ENCODE measurements around the gene ZRSR2.
"Not testable (repeated sequence)": the region's sequence is repeated elsewhere in the genome, so short reads cannot be mapped to it uniquely, and the experiment has no call there.

Gene ZRSR2

DNA sequence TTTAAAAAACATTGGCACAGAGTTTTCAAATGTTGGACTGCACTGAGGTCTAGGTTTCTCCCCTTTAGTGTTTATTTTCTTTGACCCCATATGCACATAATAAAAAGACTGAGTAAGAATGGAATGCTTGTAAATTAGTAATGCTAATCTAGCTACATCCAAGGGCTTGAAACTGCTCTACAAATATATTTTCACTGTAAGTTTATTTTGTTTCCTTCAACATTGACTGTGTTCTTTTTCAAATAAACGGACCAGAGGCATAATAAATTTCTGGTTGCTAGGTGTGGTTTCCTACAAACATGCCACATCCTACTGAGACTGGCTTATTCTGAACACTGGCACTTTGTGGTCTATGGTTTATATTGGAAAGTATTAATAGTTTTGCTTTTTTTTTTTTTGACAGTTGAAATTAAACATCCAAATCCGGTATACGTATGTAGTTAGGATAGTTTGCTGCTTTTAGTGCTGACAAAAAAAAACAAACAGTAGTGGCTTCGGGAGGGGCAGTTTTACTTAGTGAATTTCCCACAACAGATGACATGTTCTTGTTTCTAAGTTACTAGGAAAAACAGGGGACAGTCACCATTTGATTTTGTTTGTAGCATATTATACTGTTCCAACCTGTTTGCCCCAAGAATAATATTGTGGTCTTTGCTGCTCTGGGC, 39.0 kb upstream of the ZRSR2 start:
- H3K4me3 ChIP-seq (ENCODE audit: low read length) = no peak overlapping the region
- no peak overlapping the region for H3K27ac ChIP-seq (ENCODE audit: low read length)
- TF ChIP-seq EZH2phosphoT487 (IDR thresholded peaks at IDR 0.05; ENCODE audit: low read depth) = no peak
- TF ChIP-seq, protein P1, sequence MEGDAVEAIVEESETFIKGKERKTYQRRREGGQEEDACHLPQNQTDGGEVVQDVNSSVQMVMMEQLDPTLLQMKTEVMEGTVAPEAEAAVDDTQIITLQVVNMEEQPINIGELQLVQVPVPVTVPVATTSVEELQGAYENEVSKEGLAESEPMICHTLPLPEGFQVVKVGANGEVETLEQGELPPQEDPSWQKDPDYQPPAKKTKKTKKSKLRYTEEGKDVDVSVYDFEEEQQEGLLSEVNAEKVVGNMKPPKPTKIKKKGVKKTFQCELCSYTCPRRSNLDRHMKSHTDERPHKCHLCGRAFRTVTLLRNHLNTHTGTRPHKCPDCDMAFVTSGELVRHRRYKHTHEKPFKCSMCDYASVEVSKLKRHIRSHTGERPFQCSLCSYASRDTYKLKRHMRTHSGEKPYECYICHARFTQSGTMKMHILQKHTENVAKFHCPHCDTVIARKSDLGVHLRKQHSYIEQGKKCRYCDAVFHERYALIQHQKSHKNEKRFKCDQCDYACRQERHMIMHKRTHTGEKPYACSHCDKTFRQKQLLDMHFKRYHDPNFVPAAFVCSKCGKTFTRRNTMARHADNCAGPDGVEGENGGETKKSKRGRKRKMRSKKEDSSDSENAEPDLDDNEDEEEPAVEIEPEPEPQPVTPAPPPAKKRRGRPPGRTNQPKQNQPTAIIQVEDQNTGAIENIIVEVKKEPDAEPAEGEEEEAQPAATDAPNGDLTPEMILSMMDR (IDR thresholded peaks at IDR 0.05; ENCODE audit: low read depth, low read length) = no peak
- no peaks in the 10 kb centered on the region for H3K27me3 ChIP-seq (ENCODE audit: low read depth, low read length)
- H2AFZ ChIP-seq (ENCODE audit: low read depth, low read length) = no peak overlapping the region
- no peaks in the 10 kb centered on the region for H4K20me1 ChIP-seq (ENCODE audit: insufficient read depth, low read length)
- peaks cover 9% of the 10 kb centered on the region for H3K4me1 ChIP-seq (ENCODE audit: low read length)
- H3K4me2 ChIP-seq (ENCODE audit: low read length) = no peak overlapping the region
- no peak overlapping the region for H3K9ac ChIP-seq (ENCODE audit: low read length)
- no peaks in the 10 kb centered on the region for H3K36me3 ChIP-seq (replicated peaks; ENCODE audit: low read depth, low read length)
- H3K79me2 ChIP-seq (ENCODE audit: low read length) = no peaks in the 10 kb centered on the region
- H3K9me3 ChIP-seq (ENCODE audit: insufficient read depth, low read length) = no peaks in the 10 kb centered on the region

DNA sequence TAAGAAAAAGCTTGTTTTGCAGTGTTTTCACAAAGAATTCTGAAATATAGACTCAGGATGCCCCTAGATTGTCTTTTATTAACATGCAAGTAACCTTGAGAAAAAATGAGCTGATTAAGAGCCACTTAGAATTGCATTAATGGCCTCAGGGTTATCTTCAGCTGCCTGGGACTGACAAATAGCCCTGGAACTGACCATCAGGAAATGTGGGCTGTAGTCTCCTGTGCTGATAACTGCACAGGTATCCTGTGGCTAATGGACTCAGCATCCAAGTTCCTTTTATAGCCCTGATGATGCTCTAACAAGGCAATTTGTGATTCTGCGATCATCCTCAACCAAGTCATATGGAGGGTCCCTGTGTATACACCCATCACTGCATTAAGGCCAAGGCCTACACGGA, 35.2 kb upstream of the ZRSR2 start:
- Histone ChIP-seq H4K20me1 (ENCODE audit: insufficient read depth, low read length) (no peaks in the 10 kb centered on the region), H3K9me3 (ENCODE audit: insufficient read depth, low read length) (no peaks in the 10 kb centered on the region), H3K27ac (ENCODE audit: low read length) (no peak overlapping the region), H3K27me3 (ENCODE audit: low read depth, low read length) (no peaks in the 10 kb centered on the region), H3K4me1 (ENCODE audit: low read length) (peaks cover 4% of the 10 kb centered on the region), H2AFZ (ENCODE audit: low read depth, low read length) (no peak overlapping the region), H3K4me2 (ENCODE audit: low read length) (no peak overlapping the region), H3K4me3 (ENCODE audit: low read length) (no peak overlapping the region), H3K36me3 (replicated peaks; ENCODE audit: low read depth, low read length) (no peaks in the 10 kb centered on the region), H3K79me2 (ENCODE audit: low read length) (no peaks in the 10 kb centered on the region), H3K9ac (ENCODE audit: low read length) (no peak overlapping the region)
- TF ChIP-seq, protein P1 (IDR thresholded peaks at IDR 0.05; ENCODE audit: low read depth, low read length) = no peak
- TF ChIP-seq EZH2phosphoT487 (IDR thresholded peaks at IDR 0.05; ENCODE audit: low read depth) = no peak

DNA sequence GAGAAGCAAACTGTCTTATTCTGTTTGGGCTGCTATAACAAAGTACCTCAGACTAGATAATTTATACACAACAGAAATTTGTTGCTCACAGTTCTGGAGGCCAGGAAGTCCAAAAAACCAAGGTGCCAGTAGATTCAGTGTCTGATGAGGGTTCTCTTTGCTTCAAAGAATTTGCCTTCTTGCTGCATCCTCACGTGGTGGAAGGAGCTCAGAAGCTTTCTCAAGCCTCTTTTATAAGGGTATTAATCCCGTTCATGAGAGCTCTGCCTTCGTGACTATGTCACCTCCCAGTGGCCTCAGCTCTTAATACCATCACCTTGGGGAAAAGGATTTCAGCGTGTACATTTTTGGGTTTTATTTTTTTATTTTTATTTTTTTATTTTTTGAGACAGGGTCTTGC, 32.1 kb upstream of the ZRSR2 start:
- TF ChIP-seq, protein P1 (IDR thresholded peaks at IDR 0.05; ENCODE audit: low read depth, low read length) = no peak
- no peak for TF ChIP-seq EZH2phosphoT487 (IDR thresholded peaks at IDR 0.05; ENCODE audit: low read depth)
- no peak overlapping the region for H3K9ac ChIP-seq (ENCODE audit: low read length)
- H3K79me2 ChIP-seq (ENCODE audit: low read length) = no peaks in the 10 kb centered on the region
- no peak overlapping the region for H3K4me2 ChIP-seq (ENCODE audit: low read length)
- H2AFZ ChIP-seq (ENCODE audit: low read depth, low read length) = no peak overlapping the region
- no peaks in the 10 kb centered on the region for H3K9me3 ChIP-seq (ENCODE audit: insufficient read depth, low read length)
- H3K4me1 ChIP-seq (ENCODE audit: low read length) = peaks cover 2% of the 10 kb centered on the region; the same call in 1 of the 2 replicates
- H3K27ac ChIP-seq (ENCODE audit: low read length) = no peak overlapping the region
- no peaks in the 10 kb centered on the region for H4K20me1 ChIP-seq (ENCODE audit: insufficient read depth, low read length)
- H3K4me3 ChIP-seq (ENCODE audit: low read length) = no peak overlapping the region
- H3K36me3 ChIP-seq (replicated peaks; ENCODE audit: low read depth, low read length) = no peaks in the 10 kb centered on the region
- no peaks in the 10 kb centered on the region for H3K27me3 ChIP-seq (ENCODE audit: low read depth, low read length)

DNA sequence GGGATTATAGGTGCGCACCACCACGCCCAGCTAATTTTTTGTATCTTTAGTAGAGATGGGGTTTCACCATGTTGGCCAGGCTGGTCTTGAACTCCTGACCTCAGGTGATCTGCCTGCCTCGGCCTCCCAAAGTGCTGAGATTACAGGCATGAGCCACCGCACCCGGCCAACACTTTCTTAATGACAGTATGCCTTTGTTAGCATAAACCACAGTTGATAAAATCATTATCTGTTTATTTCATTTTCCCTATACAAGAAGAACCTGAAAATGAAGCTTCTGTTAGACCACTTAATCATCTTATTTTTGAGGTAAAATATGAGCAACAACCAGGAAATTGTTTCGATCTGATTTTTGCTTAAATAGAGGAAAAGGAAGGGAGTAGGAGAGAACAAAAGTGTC, 30.4 kb upstream of the ZRSR2 start:
- not testable (repeated sequence) for H3K27ac ChIP-seq (ENCODE audit: low read length); H3K36me3 ChIP-seq (replicated peaks; ENCODE audit: low read depth, low read length); H3K4me2 ChIP-seq (ENCODE audit: low read length); H3K79me2 ChIP-seq (ENCODE audit: low read length); H3K27me3 ChIP-seq (ENCODE audit: low read depth, low read length); H4K20me1 ChIP-seq (ENCODE audit: insufficient read depth, low read length); H3K9me3 ChIP-seq (ENCODE audit: insufficient read depth, low read length); H3K4me3 ChIP-seq (ENCODE audit: low read length); H2AFZ ChIP-seq (ENCODE audit: low read depth, low read length); H3K4me1 ChIP-seq (ENCODE audit: low read length); H3K9ac ChIP-seq (ENCODE audit: low read length)

All from OCI-LY3 (cell line).